ENCODE data around the gene KRT33A. TPM values are rescaled to one million over a fixed set of nuclear protein-coding genes. Genes with fewer than 3 reads are reported as not detected.

The KRT33A gene
- total RNA-seq, 1 experiment from 2014 or later, result not detected

- no TSS peak for BruUV-seq (replicated peaks)
- Mint-ChIP-seq H3K27me3 (ENCODE audit: insufficient read depth, unreplicated experiment) (no peaks in the 10 kb centered on the region), H3K4me3 (ENCODE audit: unreplicated experiment) (no peak overlapping the region), H3K9me3 (ENCODE audit: unreplicated experiment) (peaks cover 10% of the 10 kb centered on the region), H3K36me3 (ENCODE audit: insufficient read depth, unreplicated experiment) (no peaks in the 10 kb centered on the region), H3K4me1 (ENCODE audit: insufficient read depth, unreplicated experiment) (no peaks in the 10 kb centered on the region), H3K27ac (ENCODE audit: low read depth, unreplicated experiment) (no peak overlapping the region)
- intact Hi-C loops (cut with micrococcal nuclease), result no loop called here
- ChIA-PET CTCF (interaction anchor here (0.9 to 1.7 kb wide), 3 partner anchors 230 to 516 kb away, joined by 3 to 5 read pairs (median 3); no protein-coding TSS in a partner anchor), POLR2A (no interaction called here)
- DNase-seq (ENCODE audit: unreplicated experiment), result no peak
- TF ChIP-seq CTCF (IDR thresholded peaks at IDR 0.05; ENCODE audit: unreplicated experiment), result no peak
Observed at GRCh38 chr17:41318231-41318630, 32.4 kb downstream of the KRT33A start.

DNA sequence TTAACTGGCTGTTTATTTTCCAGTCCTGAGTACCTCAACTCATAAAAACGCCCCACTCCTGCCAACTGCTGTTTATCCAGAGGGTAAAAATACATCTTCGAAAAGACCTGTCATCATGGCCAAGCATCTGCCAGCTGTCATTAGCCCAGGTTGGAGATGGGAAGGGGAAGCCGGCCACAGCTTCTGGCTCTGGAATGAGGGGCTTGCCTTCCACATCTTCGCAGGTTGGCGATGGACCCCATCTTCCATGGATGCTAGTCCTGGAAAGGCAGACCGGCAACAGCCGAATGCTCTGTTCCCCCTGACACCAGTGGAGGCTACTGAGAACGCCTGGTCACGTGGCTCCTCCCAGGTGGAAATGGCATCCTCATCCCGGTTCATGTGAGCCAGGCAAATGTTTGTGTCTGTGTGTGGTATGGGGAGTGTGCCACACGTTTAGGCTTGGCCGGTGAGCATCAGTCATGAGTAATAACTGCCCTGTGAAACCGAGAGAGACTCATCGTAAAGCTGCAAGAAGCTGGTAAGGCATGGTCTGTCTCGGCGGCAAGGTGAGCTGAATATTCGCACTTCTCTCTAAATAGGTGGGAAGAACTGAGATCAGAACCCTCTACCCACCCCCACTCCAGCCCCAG lies 34.7 kb downstream of the KRT33A start:
- intact Hi-C loops (cut with micrococcal nuclease), result no loop called here
- ChIA-PET CTCF (no interaction called here), POLR2A (no interaction called here)
- no TSS peak for BruUV-seq (replicated peaks)
- peaks cover 15% of the 10 kb centered on the region for H3K27me3 Mint-ChIP-seq (ENCODE audit: insufficient read depth, unreplicated experiment)
- no peak overlapping the region for H3K4me3 Mint-ChIP-seq (ENCODE audit: unreplicated experiment)
- H3K27ac Mint-ChIP-seq (ENCODE audit: low read depth, unreplicated experiment), result no peak overlapping the region
- H3K4me1 Mint-ChIP-seq (ENCODE audit: insufficient read depth, unreplicated experiment), result no peaks in the 10 kb centered on the region
- peaks cover 10% of the 10 kb centered on the region for H3K9me3 Mint-ChIP-seq (ENCODE audit: unreplicated experiment)
- DNase-seq (ENCODE audit: unreplicated experiment), result no peak
- H3K36me3 Mint-ChIP-seq (ENCODE audit: insufficient read depth, unreplicated experiment), result no peaks in the 10 kb centered on the region
- TF ChIP-seq CTCF (IDR thresholded peaks at IDR 0.05; ENCODE audit: unreplicated experiment), result no peak

- Mint-ChIP-seq H3K4me1 (ENCODE audit: insufficient read depth, unreplicated experiment) (no peaks in the 10 kb centered on the region), H3K9me3 (ENCODE audit: unreplicated experiment) (peaks cover 10% of the 10 kb centered on the region), H3K36me3 (ENCODE audit: insufficient read depth, unreplicated experiment) (no peaks in the 10 kb centered on the region), H3K4me3 (ENCODE audit: unreplicated experiment) (no peak within 1 kb of the TSS), H3K27me3 (ENCODE audit: insufficient read depth, unreplicated experiment) (peaks cover 22% of the 10 kb centered on the region), H3K27ac (ENCODE audit: low read depth, unreplicated experiment) (no peak within 1 kb of the TSS)
- no peak for TF ChIP-seq CTCF (IDR thresholded peaks at IDR 0.05; ENCODE audit: unreplicated experiment)
- no TSS peak for BruUV-seq (replicated peaks)
- intact Hi-C loops (cut with micrococcal nuclease), result no loop called here
- no peak for DNase-seq (ENCODE audit: unreplicated experiment)
- POLR2A ChIA-PET, result no interaction called here
- CTCF ChIA-PET, result interaction anchor here (1.1 kb wide), 2 partner anchors 13 to 406 kb away, joined by 3 to 5 read pairs; no protein-coding TSS in a partner anchor
Observed at GRCh38 chr17:41315204-41315794, 35.3 kb downstream of the KRT33A start, which contains the start of gene KRTAP17-1. Gene KRTAP17-1 (minus strand): TSS chr17:41315710. CDS start chr17:41315650, 60 bp downstream.

DNA sequence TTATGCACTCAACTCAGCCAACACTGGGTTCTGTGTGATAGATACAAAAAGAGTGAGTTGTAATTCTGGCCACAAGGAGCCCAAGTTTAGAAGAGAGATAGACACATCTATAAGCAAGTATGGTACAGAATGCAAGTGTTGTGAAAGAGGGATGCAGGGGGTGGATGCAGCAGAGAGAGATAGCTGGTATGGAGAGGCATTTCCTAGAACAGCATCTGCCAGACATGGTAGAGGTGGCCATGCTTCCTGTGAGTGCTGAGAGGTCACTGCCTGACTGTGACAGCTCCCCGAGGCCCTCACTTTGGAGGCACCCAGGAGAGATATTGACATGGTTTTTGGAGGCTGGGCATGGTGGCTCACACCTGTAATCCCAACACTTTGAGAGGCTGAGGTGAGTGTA lies 39.5 kb downstream of the KRT33A start:
- DNase-seq (ENCODE audit: unreplicated experiment), result no peak
- Mint-ChIP-seq H3K27ac (ENCODE audit: low read depth, unreplicated experiment) (no peak overlapping the region), H3K4me3 (ENCODE audit: unreplicated experiment) (no peak overlapping the region), H3K36me3 (ENCODE audit: insufficient read depth, unreplicated experiment) (no peaks in the 10 kb centered on the region), H3K4me1 (ENCODE audit: insufficient read depth, unreplicated experiment) (no peaks in the 10 kb centered on the region), H3K27me3 (ENCODE audit: insufficient read depth, unreplicated experiment) (peaks cover 46% of the 10 kb centered on the region), H3K9me3 (ENCODE audit: unreplicated experiment) (no peaks in the 10 kb centered on the region)
- no TSS peak for BruUV-seq (replicated peaks)
- ChIA-PET POLR2A (no interaction called here), CTCF (interaction anchor here (1.2 kb wide), 1 partner anchor 208 kb away, joined by 4 read pairs; the partner anchor contains the start of gene KRT15)
- no peak for TF ChIP-seq CTCF (IDR thresholded peaks at IDR 0.05; ENCODE audit: unreplicated experiment)
- intact Hi-C loops (cut with micrococcal nuclease), result no loop called here
